Mesendoderm (in vitro differentiated cells): ENCODE data around the gene FCGR3A. TPM values are rescaled to one million over a fixed set of nuclear protein-coding genes. Genes with fewer than 3 reads are reported as not detected.
"Not testable (repeated sequence)": the region's sequence is repeated elsewhere in the genome, so short reads cannot be mapped to it uniquely, and the experiment has no call there.

ENCODE experiments used
- DNase-seq: peaks from one replicate; pipeline ENCODE4 v3.0.0; 2013
- H2AK5ac ChIP-seq: 2 replicates; pipeline ENCODE4 v1.6.1; 2013; ENCODE audit warnings: low read length, inconsistent platforms
- H2BK120ac ChIP-seq: 2 replicates; pipeline ENCODE4 v1.6.1; 2013; ENCODE audit warnings: low read depth, mild to moderate bottlenecking, low read length, moderate library complexity, mixed read lengths
- H2BK15ac ChIP-seq: replicated peaks from 2 replicates; pipeline ENCODE4 v1.6.1; 2013; ENCODE audit warnings: low read depth, mild to moderate bottlenecking, moderate library complexity
- H2BK5ac ChIP-seq: 2 replicates; pipeline ENCODE4 v1.6.1; 2013; ENCODE audit warnings: low read length, inconsistent platforms
- H3K18ac ChIP-seq: 2 replicates; pipeline ENCODE4 v1.6.1; 2013; ENCODE audit warnings: mild to moderate bottlenecking, low read length, mixed read lengths
- H3K23ac ChIP-seq: one replicate; pipeline ENCODE4 v1.6.1; 2013; ENCODE audit warnings: low read length
- H3K27ac ChIP-seq: 2 replicates; pipeline ENCODE4 v1.5.1; 2013; ENCODE audit warnings: low read depth, mild to moderate bottlenecking, inconsistent platforms, low read length, moderate library complexity
- H3K27me3 ChIP-seq: 2 replicates; pipeline ENCODE4 v1.6.1; 2013; ENCODE audit warnings: low read length, control low read depth, mild to moderate bottlenecking, inconsistent platforms; ENCODE audit not compliant: insufficient read depth, poor library complexity
- H3K36me3 ChIP-seq: 2 replicates; pipeline ENCODE4 v1.6.1; 2013; ENCODE audit warnings: low read length, inconsistent platforms; ENCODE audit not compliant: control insufficient read depth, insufficient read depth
- H3K4ac ChIP-seq: one replicate; pipeline ENCODE4 v1.6.1; 2013; ENCODE audit warnings: low read depth, mild to moderate bottlenecking, low read length, moderate library complexity
- H3K4me1 ChIP-seq: 2 replicates; pipeline ENCODE4 v1.6.1; 2013; ENCODE audit warnings: low read depth, low read length, inconsistent platforms; ENCODE audit not compliant: control insufficient read depth
- H3K4me2 ChIP-seq: 2 replicates; pipeline ENCODE4 v1.6.1; 2013; ENCODE audit warnings: low read length
- H3K4me3 ChIP-seq: 2 replicates; pipeline ENCODE4 v1.5.1; 2013; ENCODE audit warnings: mild to moderate bottlenecking, low read length
- H3K56ac ChIP-seq: one replicate; pipeline ENCODE4 v1.6.1; 2013; ENCODE audit warnings: low read length
- H3K79me1 ChIP-seq: 2 replicates; pipeline ENCODE4 v1.6.1; 2013; ENCODE audit warnings: low read length, inconsistent platforms
- H3K79me2 ChIP-seq: 2 replicates; pipeline ENCODE4 v1.6.1; 2013; ENCODE audit warnings: mild to moderate bottlenecking, low read length; ENCODE audit not compliant: control insufficient read depth, insufficient read depth
- H3K9ac ChIP-seq: 2 replicates; pipeline ENCODE4 v1.6.1; 2013; ENCODE audit warnings: low read length, inconsistent platforms
- H4K5ac ChIP-seq: one replicate; pipeline ENCODE4 v1.6.1; 2013; ENCODE audit warnings: low read length
- H4K8ac ChIP-seq: one replicate; pipeline ENCODE4 v1.6.1; 2013; ENCODE audit warnings: low read depth, mild to moderate bottlenecking, control low read depth, low read length, moderate library complexity
- WGBS: extraction: QIAGEN DNeasy Blood & Tissue Kit; methylation state at CpG from one replicate; pipeline ENCODE4 v1.1.7; 2013; ENCODE audit warnings: low lambda C conversion rate, missing lambda C conversion rate; ENCODE audit not compliant: insufficient coverage; ENCODE audit errors: extremely low coverage; 5-methylcytosine and 5-hydroxymethylcytosine counted together
- polyA plus RNA-seq, 2 experiments: library from polyadenylated mRNA; stranded (reverse); fragments of 200-250 nt; gene quantifications; one replicate each; pipeline ENCODE4 v1.2.3, GENCODE V29; 2013

Gene FCGR3A
- not detected for polyA plus RNA-seq (2013, experiment 1 of 2)
- not detected for polyA plus RNA-seq (2013, experiment 2 of 2)

GRCh38 chr1:161549652-161550051, at the start of gene FCGR3A:
Gene FCGR3A, minus strand, starts transcription at chr1:161549818. Its CDS starts 82 bp downstream, at chr1:161549736.
- no peak within 1 kb of the TSS for H3K4me3 ChIP-seq
- H3K4me1 ChIP-seq: no peaks in the 10 kb centered on the region
- no peak within 1 kb of the TSS for H3K9ac ChIP-seq
- no peaks in the 10 kb centered on the region for H3K27me3 ChIP-seq
- H3K79me1 ChIP-seq: no peaks in the 10 kb centered on the region
- no peak within 1 kb of the TSS for H3K4ac ChIP-seq
- no peak within 1 kb of the TSS for H3K23ac ChIP-seq
- DNase-seq: no peak
- H2AK5ac ChIP-seq: no peak within 1 kb of the TSS
- no peak within 1 kb of the TSS for H4K8ac ChIP-seq
- H3K4me2 ChIP-seq: no peak within 1 kb of the TSS
- no CpG with 5 or more reads among the region's 2 CpGs for WGBS
- H3K56ac ChIP-seq: no peak within 1 kb of the TSS
- no peak within 1 kb of the TSS for H3K18ac ChIP-seq
- no peak within 1 kb of the TSS for H2BK15ac ChIP-seq
- no peak within 1 kb of the TSS for H4K5ac ChIP-seq
- H3K79me2 ChIP-seq: no peaks in the 10 kb centered on the region
- H2BK5ac ChIP-seq: no peak within 1 kb of the TSS
- H3K27ac ChIP-seq: no peak within 1 kb of the TSS
- no peaks in the 10 kb centered on the region for H3K36me3 ChIP-seq
- H2BK120ac ChIP-seq: no peak within 1 kb of the TSS

DNA sequence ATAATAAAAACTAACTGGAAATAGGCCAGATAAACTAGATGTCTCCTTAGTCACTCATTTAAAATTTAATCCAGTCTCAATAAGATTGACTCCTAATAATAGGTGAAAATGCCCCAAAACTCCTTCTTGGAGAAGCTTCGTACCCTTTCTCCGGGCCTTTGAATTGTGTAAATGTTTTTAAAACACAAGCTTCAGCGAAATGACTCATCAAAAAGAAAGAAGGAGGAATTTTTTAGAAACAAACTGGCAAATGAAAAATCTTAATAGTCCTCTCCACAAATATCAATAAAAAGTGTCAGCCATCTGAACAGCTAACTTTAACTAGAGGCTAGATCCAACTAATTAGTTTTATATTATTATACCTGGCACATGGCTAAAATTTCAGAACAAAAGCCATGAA, 47.5 kb upstream of the FCGR3A start:
- H3K4me1 ChIP-seq, H3K79me2 ChIP-seq, H3K4me3 ChIP-seq, H2BK5ac ChIP-seq, H3K79me1 ChIP-seq, H3K27ac ChIP-seq, H4K8ac ChIP-seq, H2BK120ac ChIP-seq, H3K23ac ChIP-seq, H3K27me3 ChIP-seq, H3K4me2 ChIP-seq, H2BK15ac ChIP-seq, H3K56ac ChIP-seq, DNase-seq, H4K5ac ChIP-seq, H3K18ac ChIP-seq, H3K36me3 ChIP-seq, H3K9ac ChIP-seq, H2AK5ac ChIP-seq, H3K4ac ChIP-seq: not testable (repeated sequence)
- WGBS: no CpG with 5 or more reads among the region's 3 CpGs

- not testable (repeated sequence) for H3K9ac ChIP-seq, H3K4me3 ChIP-seq, DNase-seq, H3K18ac ChIP-seq, H3K79me2 ChIP-seq, H2BK15ac ChIP-seq, H2BK5ac ChIP-seq, H3K4ac ChIP-seq, H3K79me1 ChIP-seq, H2BK120ac ChIP-seq, H3K36me3 ChIP-seq, H4K5ac ChIP-seq, H3K23ac ChIP-seq, H3K56ac ChIP-seq, H3K4me2 ChIP-seq, H2AK5ac ChIP-seq, H3K27ac ChIP-seq, H3K27me3 ChIP-seq, H4K8ac ChIP-seq, H3K4me1 ChIP-seq
- no CpG with 5 or more reads among the region's 2 CpGs for WGBS
These were observed 46.0 kb upstream of the FCGR3A start for GRCh38 chr1:161595583-161595982.

DNA sequence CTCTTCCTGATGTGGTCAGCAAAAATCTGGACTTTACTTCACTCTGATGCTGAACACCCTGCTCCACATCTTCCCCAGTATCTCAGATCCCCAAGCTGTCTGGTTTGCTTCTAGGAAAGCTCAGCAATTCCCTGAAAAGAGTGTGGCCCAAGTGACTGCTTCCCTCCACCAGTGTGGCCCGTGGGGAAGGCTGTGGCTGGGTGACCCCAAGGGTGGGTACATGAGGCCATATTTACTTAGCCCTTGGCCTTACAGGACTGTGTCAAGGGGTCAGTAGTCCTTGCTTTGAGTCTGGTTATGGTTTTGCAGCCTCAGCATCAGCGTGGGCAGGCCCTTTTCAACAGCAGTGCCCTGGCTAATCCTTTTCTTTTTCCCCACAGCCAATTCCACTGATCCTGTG, 45.6 kb upstream of the FCGR3A start:
- H3K23ac ChIP-seq, H3K36me3 ChIP-seq, H2BK120ac ChIP-seq, H3K4ac ChIP-seq, H3K27me3 ChIP-seq, H3K56ac ChIP-seq, H3K79me2 ChIP-seq, H3K4me1 ChIP-seq, H4K5ac ChIP-seq, H3K79me1 ChIP-seq, H3K4me3 ChIP-seq, H3K27ac ChIP-seq, H3K9ac ChIP-seq, DNase-seq, H3K4me2 ChIP-seq, H2BK5ac ChIP-seq, H3K18ac ChIP-seq, H4K8ac ChIP-seq, H2AK5ac ChIP-seq, H2BK15ac ChIP-seq: not testable (repeated sequence)
- WGBS: no CpG with 5 or more reads among the region's 2 CpGs

DNA sequence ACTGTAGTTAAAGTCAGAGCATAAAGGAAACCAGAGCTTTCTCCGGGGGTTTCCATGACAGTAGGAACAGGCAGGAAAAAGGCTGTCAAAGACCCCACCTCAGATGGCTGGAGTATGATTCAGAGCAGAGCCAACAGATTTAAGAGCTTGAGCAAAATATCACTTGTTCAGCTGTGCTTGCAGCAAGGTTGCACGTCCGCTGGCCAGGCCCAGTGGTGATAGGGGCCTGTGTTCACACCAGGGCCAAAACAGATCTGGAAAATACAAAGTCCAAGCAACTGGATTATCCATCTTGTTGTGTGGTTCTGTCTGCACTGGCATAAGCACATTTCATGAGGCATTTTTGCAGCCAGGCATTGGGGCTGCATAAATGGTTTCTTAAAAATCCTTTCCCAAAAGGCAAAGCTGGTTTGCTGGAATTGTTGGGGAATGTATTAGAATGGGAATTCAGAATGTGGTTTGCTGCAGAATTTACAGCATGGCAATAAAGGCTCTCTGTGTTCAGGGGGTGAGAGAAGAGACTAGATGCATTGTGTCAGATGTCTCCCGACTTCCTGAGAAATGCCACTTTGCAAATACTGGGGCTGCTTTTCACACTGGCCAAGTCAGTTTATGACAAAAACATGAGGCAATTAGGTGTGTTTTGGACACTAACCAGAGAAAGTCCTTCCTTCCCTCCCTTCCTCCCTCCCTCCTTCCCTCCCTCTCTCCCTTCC, 44.8 kb upstream of the FCGR3A start:
- H3K56ac ChIP-seq, DNase-seq, H3K18ac ChIP-seq, H4K8ac ChIP-seq, H3K4me1 ChIP-seq, H3K27me3 ChIP-seq, H3K27ac ChIP-seq, H3K4me3 ChIP-seq, H3K79me1 ChIP-seq, H3K4me2 ChIP-seq, H4K5ac ChIP-seq, H2BK120ac ChIP-seq, H3K79me2 ChIP-seq, H2BK5ac ChIP-seq, H2BK15ac ChIP-seq, H3K23ac ChIP-seq, H3K9ac ChIP-seq, H3K36me3 ChIP-seq, H3K4ac ChIP-seq, H2AK5ac ChIP-seq: not testable (repeated sequence)
- no CpG with 5 or more reads among the region's 4 CpGs for WGBS
